ENCODE results near the gene FGD5. TPM values are rescaled to one million over a fixed set of nuclear protein-coding genes. Genes with fewer than 3 reads are reported as not detected.

FGD5 gene
- polyA plus RNA-seq, 3 donors = 0.03 TPM; not detected in 2

GRCh38 chr3:14929310-14930074, 110.7 kb downstream of the FGD5 start:
- Histone ChIP-seq H3K9ac (ENCODE audit: insufficient read depth, low read length, poor library complexity, severe bottlenecking) (no peak overlapping the region), H3K27ac (ENCODE audit: low read depth in 1 of 2, low read length in 2 of 2) (no peak overlapping the region), H2AFZ (ENCODE audit: insufficient read depth, low read depth, low read length, poor library complexity, severe bottlenecking) (no peak overlapping the region), H3K4me2 (replicated peaks; ENCODE audit: extremely low read depth, low read length, poor library complexity, severe bottlenecking) (no peak overlapping the region), H3K27me3 (ENCODE audit: control insufficient read depth in 2 of 2, insufficient read depth in 2 of 2, low read length in 2 of 2) (no peaks in the 10 kb centered on the region), H3K36me3 (replicated peaks in 1 of 2; ENCODE audit: control insufficient read depth in 1 of 2, insufficient read depth in 2 of 2, low read length in 2 of 2) (no peaks in the 10 kb centered on the region), H3K4me3 (replicated peaks in 1 of 3; ENCODE audit: low read depth in 2 of 3, low read length in 3 of 3) (no peak overlapping the region), H3K79me2 (ENCODE audit: insufficient read depth, low read length) (no peaks in the 10 kb centered on the region), H3K9me3 (replicated peaks in 1 of 2; ENCODE audit: control insufficient read depth in 1 of 2, insufficient read depth in 1 of 2, low read length in 2 of 2) (no peaks in the 10 kb centered on the region), H3K4me1 (ENCODE audit: control insufficient read depth in 1 of 2, insufficient read depth in 2 of 2, low read length in 2 of 2) (no peaks in the 10 kb centered on the region), H4K20me1 (ENCODE audit: insufficient read depth, low read length) (no peaks in the 10 kb centered on the region)
- TF ChIP-seq CTCF (IDR thresholded peaks at IDR 0.05) = no peak
- Mint-ChIP-seq H3K27ac (no peak overlapping the region), H3K4me1 (no peaks in the 10 kb centered on the region), H3K4me3 (no peak overlapping the region), H3K9me3 (no peaks in the 10 kb centered on the region), H3K27me3 (ENCODE audit: low read depth in 3 of 3) (peaks cover 0 to 2% (median 0%) of the 10 kb centered on the region in 3 donors), H3K36me3 (no peaks in the 10 kb centered on the region)
- DNase-seq = no peak
- intact Hi-C loops (cut with micrococcal nuclease) = loop anchor here in 1 of 2 donors (10.0 kb wide), 1 partner anchor 135 kb away; no protein-coding TSS in a partner anchor
- no CpG with 5 or more reads among the region's 2 CpGs for WGBS (ENCODE audit: insufficient coverage)

- 100% methylated on average over 1 of the region's 7 CpGs for WGBS (ENCODE audit: insufficient coverage)
- no peak overlapping the region for H3K27ac Mint-ChIP-seq
- H3K4me3 Mint-ChIP-seq = no peak overlapping the region
- peaks cover 0 to 2% (median 0%) of the 10 kb centered on the region in 3 donors for H3K27me3 Mint-ChIP-seq (ENCODE audit: low read depth in 3 of 3)
- no peaks in the 10 kb centered on the region for H3K9me3 Mint-ChIP-seq
- H3K9ac ChIP-seq (ENCODE audit: insufficient read depth, low read length, poor library complexity, severe bottlenecking) = no peak overlapping the region
- H3K36me3 Mint-ChIP-seq = no peaks in the 10 kb centered on the region
- H3K27me3 ChIP-seq (ENCODE audit: control insufficient read depth in 2 of 2, insufficient read depth in 2 of 2, low read length in 2 of 2) = no peaks in the 10 kb centered on the region
- H3K36me3 ChIP-seq (replicated peaks in 1 of 2; ENCODE audit: control insufficient read depth in 1 of 2, insufficient read depth in 2 of 2, low read length in 2 of 2) = no peaks in the 10 kb centered on the region
- no peaks in the 10 kb centered on the region for H4K20me1 ChIP-seq (ENCODE audit: insufficient read depth, low read length)
- no peak for DNase-seq
- no peak overlapping the region for H3K27ac ChIP-seq (ENCODE audit: low read depth in 1 of 2, low read length in 2 of 2)
- H3K4me2 ChIP-seq (replicated peaks; ENCODE audit: extremely low read depth, low read length, poor library complexity, severe bottlenecking) = no peak overlapping the region
- intact Hi-C loops (cut with micrococcal nuclease) = no loop called here
- peaks cover 0 to 1% of the 10 kb centered on the region in 2 donors for H3K4me1 ChIP-seq (ENCODE audit: control insufficient read depth in 1 of 2, insufficient read depth in 2 of 2, low read length in 2 of 2)
- no peak overlapping the region for H3K4me3 ChIP-seq (replicated peaks in 1 of 3; ENCODE audit: low read depth in 2 of 3, low read length in 3 of 3)
- no peaks in the 10 kb centered on the region for H3K79me2 ChIP-seq (ENCODE audit: insufficient read depth, low read length)
- no peaks in the 10 kb centered on the region for H3K9me3 ChIP-seq (replicated peaks in 1 of 2; ENCODE audit: control insufficient read depth in 1 of 2, insufficient read depth in 1 of 2, low read length in 2 of 2)
- peaks cover 2% of the 10 kb centered on the region for H3K4me1 Mint-ChIP-seq
- H2AFZ ChIP-seq (ENCODE audit: insufficient read depth, low read depth, low read length, poor library complexity, severe bottlenecking) = no peak overlapping the region
- TF ChIP-seq CTCF (IDR thresholded peaks at IDR 0.05) = no peak
Measured at GRCh38 chr3:14933820-14934425, 115.2 kb downstream of the FGD5 start.
